HUES64 (cell line): Measurements from ENCODE around the gene GAB2.
"Not testable (repeated sequence)": the region's sequence is repeated elsewhere in the genome, so short reads cannot be mapped to it uniquely, and the experiment has no call there.

Experiments used
- H3K27ac ChIP-seq: 2 replicates; pipeline ENCODE4 v1.7.0; 2013; ENCODE audit warnings: low read depth, low read length, inconsistent platforms
- H3K27me3 ChIP-seq: 2 replicates; pipeline ENCODE4 v1.6.1; 2013; ENCODE audit warnings: mild to moderate bottlenecking, low read length; ENCODE audit not compliant: insufficient read depth
- H3K36me3 ChIP-seq: 2 replicates; pipeline ENCODE4 v1.6.1; 2013; ENCODE audit warnings: mild to moderate bottlenecking, low read length; ENCODE audit not compliant: insufficient read depth
- H3K4me1 ChIP-seq: 2 replicates; pipeline ENCODE4 v1.6.1; 2013; ENCODE audit warnings: mild to moderate bottlenecking, low read length, moderate library complexity; ENCODE audit not compliant: insufficient read depth
- H3K4me3 ChIP-seq: 2 replicates; pipeline ENCODE4 v1.5.1; 2013; ENCODE audit warnings: mild to moderate bottlenecking, low read length, moderate library complexity
- H3K9ac ChIP-seq: 2 replicates; pipeline ENCODE4 v1.6.1; 2013; ENCODE audit warnings: mild to moderate bottlenecking, low read depth, low read length
- H3K9me3 ChIP-seq: 2 replicates; pipeline ENCODE4 v1.6.1; 2013; ENCODE audit warnings: low read depth, low read length; ENCODE audit not compliant: insufficient read depth
- WGBS: fragments of 150-250, 120-280 bp; methylation state at CpG from one replicate; pipeline ENCODE4 v1.1.7; 2013; ENCODE audit warnings: missing lambda C conversion rate; 5-methylcytosine and 5-hydroxymethylcytosine counted together

The GAB2 gene

GRCh38 chr11:78239781-78240180 lies 177.8 kb downstream of the GAB2 start:
- 97% methylated on average over 1 of the region's 1 CpG for WGBS
- H3K27ac ChIP-seq = no peak overlapping the region
- H3K27me3 ChIP-seq = no peaks in the 10 kb centered on the region
- no peaks in the 10 kb centered on the region for H3K9me3 ChIP-seq
- H3K4me3 ChIP-seq = no peak overlapping the region
- no peaks in the 10 kb centered on the region for H3K4me1 ChIP-seq
- no peaks in the 10 kb centered on the region for H3K36me3 ChIP-seq
- no peak overlapping the region for H3K9ac ChIP-seq

- Histone ChIP-seq H3K27ac (no peak overlapping the region), H3K9ac (no peak overlapping the region), H3K27me3 (no peaks in the 10 kb centered on the region), H3K9me3 (no peaks in the 10 kb centered on the region), H3K36me3 (no peaks in the 10 kb centered on the region), H3K4me3 (no peak overlapping the region), H3K4me1 (peaks cover 3% of the 10 kb centered on the region; the same call in 1 of the 2 replicates)
Observed at GRCh38 chr11:78237293-78238046, 180.2 kb downstream of the GAB2 start.

GRCh38 chr11:78234006-78234405 lies 183.6 kb downstream of the GAB2 start:
- Histone ChIP-seq H3K27ac (no peak overlapping the region), H3K9me3 (no peaks in the 10 kb centered on the region), H3K9ac (no peak overlapping the region), H3K36me3 (no peaks in the 10 kb centered on the region), H3K4me3 (no peak overlapping the region), H3K4me1 (peaks cover 3% of the 10 kb centered on the region; the same call in 1 of the 2 replicates), H3K27me3 (no peaks in the 10 kb centered on the region)
- WGBS = 88% methylated on average over 4 of the region's 5 CpGs

- H3K9me3 ChIP-seq, H3K27me3 ChIP-seq, H3K36me3 ChIP-seq, H3K9ac ChIP-seq, H3K4me1 ChIP-seq, H3K4me3 ChIP-seq, H3K27ac ChIP-seq: not testable (repeated sequence)
- 92% methylated on average over 6 of the region's 6 CpGs for WGBS
Observed at GRCh38 chr11:78233046-78233445, 184.6 kb downstream of the GAB2 start.

- Histone ChIP-seq H3K4me1 (peaks cover 3% of the 10 kb centered on the region; the same call in 1 of the 2 replicates), H3K27me3 (no peaks in the 10 kb centered on the region), H3K9me3 (no peaks in the 10 kb centered on the region), H3K36me3 (no peaks in the 10 kb centered on the region), H3K4me3 (no peak overlapping the region), H3K27ac (no peak overlapping the region), H3K9ac (no peak overlapping the region)
Observed at GRCh38 chr11:78231962-78232501, 185.6 kb downstream of the GAB2 start.

GRCh38 chr11:78230161-78230877 lies 187.3 kb downstream of the GAB2 start:
- WGBS = 92% methylated on average over 7 of the region's 7 CpGs
- H3K36me3 ChIP-seq = peaks cover 9% of the 10 kb centered on the region; the same call in 1 of the 2 replicates
- no peak overlapping the region for H3K4me3 ChIP-seq
- no peaks in the 10 kb centered on the region for H3K27me3 ChIP-seq
- H3K4me1 ChIP-seq = peaks cover 3% of the 10 kb centered on the region; the same call in 1 of the 2 replicates
- H3K27ac ChIP-seq = no peak overlapping the region
- no peaks in the 10 kb centered on the region for H3K9me3 ChIP-seq
- H3K9ac ChIP-seq = no peak overlapping the region

- Histone ChIP-seq H3K36me3 (peaks cover 13% of the 10 kb centered on the region; the same call in 1 of the 2 replicates), H3K27me3 (no peaks in the 10 kb centered on the region), H3K9me3 (no peaks in the 10 kb centered on the region), H3K4me3 (no peak overlapping the region), H3K4me1 (peaks cover under 1% of the 10 kb centered on the region; the same call in 1 of the 2 replicates), H3K9ac (no peak overlapping the region), H3K27ac (no peak overlapping the region)
- 97% methylated on average over 2 of the region's 2 CpGs for WGBS
Observed at GRCh38 chr11:78229106-78229505, 188.5 kb downstream of the GAB2 start.

GRCh38 chr11:78228467-78228866 lies 189.2 kb downstream of the GAB2 start:
- peaks cover 13% of the 10 kb centered on the region; the same call in 1 of the 2 replicates for H3K36me3 ChIP-seq

GRCh38 chr11:78227921-78228320 lies 189.7 kb downstream of the GAB2 start:
- WGBS = 90% methylated on average over 4 of the region's 4 CpGs
- Histone ChIP-seq H3K9ac (no peak overlapping the region), H3K27ac (no peak overlapping the region), H3K4me3 (no peak overlapping the region), H3K9me3 (no peaks in the 10 kb centered on the region), H3K4me1 (no peaks in the 10 kb centered on the region), H3K36me3 (peaks cover 15% of the 10 kb centered on the region; the same call in 1 of the 2 replicates), H3K27me3 (no peaks in the 10 kb centered on the region)

More at GRCh38 chr11:78228467-78228866, 189.2 kb downstream of the GAB2 start:
- Histone ChIP-seq H3K9ac (no peak overlapping the region), H3K27ac (no peak overlapping the region), H3K4me1 (no peaks in the 10 kb centered on the region), H3K27me3 (no peaks in the 10 kb centered on the region), H3K4me3 (no peak overlapping the region), H3K9me3 (no peaks in the 10 kb centered on the region)
- WGBS = 100% methylated on average over 3 of the region's 3 CpGs

GRCh38 chr11:78226684-78227680 lies 190.6 kb downstream of the GAB2 start:
- no peaks in the 10 kb centered on the region for H3K9me3 ChIP-seq
- no peak overlapping the region for H3K27ac ChIP-seq
- WGBS = 95% methylated on average over 12 of the region's 12 CpGs
- H3K27me3 ChIP-seq = no peaks in the 10 kb centered on the region
- H3K4me1 ChIP-seq = no peaks in the 10 kb centered on the region
- H3K9ac ChIP-seq = no peak overlapping the region
- peaks cover 19% of the 10 kb centered on the region; the same call in 1 of the 2 replicates for H3K36me3 ChIP-seq
- H3K4me3 ChIP-seq = no peak overlapping the region
